Transverse colon (tissue), 3 donors: Measurements from ENCODE around the gene GCC2.

ENCODE experiments used
- CTCF ChIP-seq, 5 experiments: fragments of 200-600 bp in 3 of 5; fragments of 450-650 bp in 2 of 5; sonication (generic) in 3 of 5; IDR thresholded peaks; 1 replicate in 2 of 5; 2 replicates in 3 of 5; pipeline ENCODE4 v1.5.1; 2016 to 2017; ENCODE audit warnings: antibody characterized with exemption in 5 of 5, inconsistent platforms in 3 of 5, mild to moderate bottlenecking in 2 of 5, moderate library complexity in 1 of 5
- POLR2A ChIP-seq: fragments of 450-650 bp; IDR thresholded peaks from one replicate; pipeline ENCODE4 v1.6.1; 2016; ENCODE audit warnings: antibody characterized with exemption, mild to moderate bottlenecking, moderate library complexity

GRCh38 chr2:108536133-108536780 is 87.3 kb downstream of the GCC2 start:
- TF ChIP-seq CTCF (IDR thresholded peaks at IDR 0.05): no peak
- TF ChIP-seq POLR2A: no peak
